ENCODE data around the gene CFC1.
"Not testable (repeated sequence)": the region's sequence is repeated elsewhere in the genome, so short reads cannot be mapped to it uniquely, and the experiment has no call there.

CFC1 gene

GRCh38 chr2:130579121-130579520 is 20.3 kb downstream of the CFC1 start:
- not testable (repeated sequence) for H3K27ac ChIP-seq (ENCODE audit: low read depth, low read length); H3K4me1 ChIP-seq (ENCODE audit: insufficient read depth, low read length); H3K36me3 ChIP-seq (ENCODE audit: insufficient read depth, low read length); H3K9ac ChIP-seq (ENCODE audit: low read depth, low read length); H3K27me3 ChIP-seq (ENCODE audit: insufficient read depth, low read length); H3K4me3 ChIP-seq (ENCODE audit: low read length); H3K9me3 ChIP-seq (ENCODE audit: insufficient read depth, low read depth, low read length)
- 98% methylated on average over 4 of the region's 7 CpGs for WGBS

GRCh38 chr2:130577559-130577958 is 21.8 kb downstream of the CFC1 start:
- H3K27ac ChIP-seq (ENCODE audit: low read depth, low read length); H3K27me3 ChIP-seq (ENCODE audit: insufficient read depth, low read length); H3K36me3 ChIP-seq (ENCODE audit: insufficient read depth, low read length); H3K9me3 ChIP-seq (ENCODE audit: insufficient read depth, low read depth, low read length); H3K9ac ChIP-seq (ENCODE audit: low read depth, low read length); H3K4me1 ChIP-seq (ENCODE audit: insufficient read depth, low read length); H3K4me3 ChIP-seq (ENCODE audit: low read length): not testable (repeated sequence)
- WGBS, result no CpG with 5 or more reads among the region's 4 CpGs

GRCh38 chr2:130576209-130576784 is 23.1 kb downstream of the CFC1 start:
- H3K36me3 ChIP-seq (ENCODE audit: insufficient read depth, low read length); H3K4me3 ChIP-seq (ENCODE audit: low read length); H3K27me3 ChIP-seq (ENCODE audit: insufficient read depth, low read length); H3K9ac ChIP-seq (ENCODE audit: low read depth, low read length); H3K4me1 ChIP-seq (ENCODE audit: insufficient read depth, low read length); H3K27ac ChIP-seq (ENCODE audit: low read depth, low read length); H3K9me3 ChIP-seq (ENCODE audit: insufficient read depth, low read depth, low read length): not testable (repeated sequence)
- no CpG with 5 or more reads among the region's 8 CpGs for whole genome bisulfite sequencing

GRCh38 chr2:130574230-130574629 is 25.1 kb downstream of the CFC1 start:
- H3K4me3 ChIP-seq (ENCODE audit: low read length); H3K4me1 ChIP-seq (ENCODE audit: insufficient read depth, low read length); H3K9me3 ChIP-seq (ENCODE audit: insufficient read depth, low read depth, low read length); H3K9ac ChIP-seq (ENCODE audit: low read depth, low read length); H3K27me3 ChIP-seq (ENCODE audit: insufficient read depth, low read length); H3K27ac ChIP-seq (ENCODE audit: low read depth, low read length); H3K36me3 ChIP-seq (ENCODE audit: insufficient read depth, low read length): not testable (repeated sequence)
- 94% methylated on average over 4 of the region's 13 CpGs for WGBS

- not testable (repeated sequence) for H3K4me1 ChIP-seq (ENCODE audit: insufficient read depth, low read length); H3K9ac ChIP-seq (ENCODE audit: low read depth, low read length); H3K27ac ChIP-seq (ENCODE audit: low read depth, low read length); H3K27me3 ChIP-seq (ENCODE audit: insufficient read depth, low read length); H3K36me3 ChIP-seq (ENCODE audit: insufficient read depth, low read length); H3K4me3 ChIP-seq (ENCODE audit: low read length); H3K9me3 ChIP-seq (ENCODE audit: insufficient read depth, low read depth, low read length)
- no CpG with 5 or more reads among the region's 3 CpGs for WGBS
These were observed 27.4 kb downstream of the CFC1 start for GRCh38 chr2:130571929-130572328.

- not testable (repeated sequence) for H3K27me3 ChIP-seq (ENCODE audit: insufficient read depth, low read length); H3K36me3 ChIP-seq (ENCODE audit: insufficient read depth, low read length); H3K9ac ChIP-seq (ENCODE audit: low read depth, low read length); H3K4me1 ChIP-seq (ENCODE audit: insufficient read depth, low read length); H3K27ac ChIP-seq (ENCODE audit: low read depth, low read length); H3K9me3 ChIP-seq (ENCODE audit: insufficient read depth, low read depth, low read length); H3K4me3 ChIP-seq (ENCODE audit: low read length)
- no CpG with 5 or more reads among the region's 4 CpGs for WGBS
These were observed 33.2 kb downstream of the CFC1 start for GRCh38 chr2:130566165-130566564.

- no CpG with 5 or more reads among the region's 8 CpGs for WGBS
- not testable (repeated sequence) for H3K27me3 ChIP-seq (ENCODE audit: insufficient read depth, low read length); H3K9ac ChIP-seq (ENCODE audit: low read depth, low read length); H3K9me3 ChIP-seq (ENCODE audit: insufficient read depth, low read depth, low read length); H3K4me1 ChIP-seq (ENCODE audit: insufficient read depth, low read length); H3K36me3 ChIP-seq (ENCODE audit: insufficient read depth, low read length); H3K27ac ChIP-seq (ENCODE audit: low read depth, low read length); H3K4me3 ChIP-seq (ENCODE audit: low read length)
These were observed 42.9 kb downstream of the CFC1 start for GRCh38 chr2:130556441-130556840.

GRCh38 chr2:130554178-130554577 is 45.2 kb downstream of the CFC1 start:
- not testable (repeated sequence) for H3K9ac ChIP-seq (ENCODE audit: low read depth, low read length); H3K4me1 ChIP-seq (ENCODE audit: insufficient read depth, low read length); H3K9me3 ChIP-seq (ENCODE audit: insufficient read depth, low read depth, low read length); H3K36me3 ChIP-seq (ENCODE audit: insufficient read depth, low read length); H3K4me3 ChIP-seq (ENCODE audit: low read length); H3K27me3 ChIP-seq (ENCODE audit: insufficient read depth, low read length); H3K27ac ChIP-seq (ENCODE audit: low read depth, low read length)
- WGBS, result no CpG with 5 or more reads among the region's 4 CpGs

GRCh38 chr2:130549475-130549874 is 49.9 kb downstream of the CFC1 start:
- H3K36me3 ChIP-seq (ENCODE audit: insufficient read depth, low read length); H3K4me1 ChIP-seq (ENCODE audit: insufficient read depth, low read length); H3K9ac ChIP-seq (ENCODE audit: low read depth, low read length); H3K27ac ChIP-seq (ENCODE audit: low read depth, low read length); H3K4me3 ChIP-seq (ENCODE audit: low read length); H3K27me3 ChIP-seq (ENCODE audit: insufficient read depth, low read length); H3K9me3 ChIP-seq (ENCODE audit: insufficient read depth, low read depth, low read length): not testable (repeated sequence)
- WGBS, result no CpG with 5 or more reads among the region's 27 CpGs

GRCh38 chr2:130548418-130548817 is 51.0 kb downstream of the CFC1 start:
- H3K9me3 ChIP-seq (ENCODE audit: insufficient read depth, low read depth, low read length); H3K27me3 ChIP-seq (ENCODE audit: insufficient read depth, low read length); H3K9ac ChIP-seq (ENCODE audit: low read depth, low read length); H3K36me3 ChIP-seq (ENCODE audit: insufficient read depth, low read length); H3K27ac ChIP-seq (ENCODE audit: low read depth, low read length); H3K4me3 ChIP-seq (ENCODE audit: low read length); H3K4me1 ChIP-seq (ENCODE audit: insufficient read depth, low read length): not testable (repeated sequence)
- no CpG with 5 or more reads among the region's 3 CpGs for WGBS

GRCh38 chr2:130544978-130545377 is 54.4 kb downstream of the CFC1 start:
- H3K36me3 ChIP-seq (ENCODE audit: insufficient read depth, low read length); H3K4me1 ChIP-seq (ENCODE audit: insufficient read depth, low read length); H3K4me3 ChIP-seq (ENCODE audit: low read length); H3K9me3 ChIP-seq (ENCODE audit: insufficient read depth, low read depth, low read length); H3K27me3 ChIP-seq (ENCODE audit: insufficient read depth, low read length); H3K9ac ChIP-seq (ENCODE audit: low read depth, low read length); H3K27ac ChIP-seq (ENCODE audit: low read depth, low read length): not testable (repeated sequence)
- WGBS, result no CpG with 5 or more reads among the region's 5 CpGs

GRCh38 chr2:130543785-130544528 is 55.4 kb downstream of the CFC1 start:
- H3K9me3 ChIP-seq (ENCODE audit: insufficient read depth, low read depth, low read length); H3K27me3 ChIP-seq (ENCODE audit: insufficient read depth, low read length); H3K4me1 ChIP-seq (ENCODE audit: insufficient read depth, low read length); H3K4me3 ChIP-seq (ENCODE audit: low read length); H3K9ac ChIP-seq (ENCODE audit: low read depth, low read length); H3K36me3 ChIP-seq (ENCODE audit: insufficient read depth, low read length); H3K27ac ChIP-seq (ENCODE audit: low read depth, low read length): not testable (repeated sequence)
- WGBS, result no CpG with 5 or more reads among the region's 12 CpGs
